Glutamatergic neuron (in vitro differentiated cells): ENCODE data around the gene PACSIN1. TPM values are rescaled to one million over a fixed set of nuclear protein-coding genes. Genes with fewer than 3 reads are reported as not detected.

ENCODE experiments used
- DNase-seq: peaks from one replicate; pipeline ENCODE4 v3.0.0; 2022
- H3K27ac Mint-ChIP-seq: one replicate; pipeline ENCODE4 v1.8.0; 2020; ENCODE audit warnings: mild to moderate bottlenecking, mixed read lengths, inconsistent platforms; ENCODE audit not compliant: unreplicated experiment
- H3K27me3 Mint-ChIP-seq: one replicate; pipeline ENCODE4 v1.8.0; 2020; ENCODE audit warnings: mild to moderate bottlenecking, moderate library complexity, mixed read lengths, inconsistent platforms; ENCODE audit not compliant: unreplicated experiment
- H3K36me3 Mint-ChIP-seq: one replicate; pipeline ENCODE4 v1.8.0; 2020; ENCODE audit warnings: mild to moderate bottlenecking, mixed read lengths, inconsistent platforms; ENCODE audit not compliant: unreplicated experiment
- H3K4me1 Mint-ChIP-seq: one replicate; pipeline ENCODE4 v1.8.0; 2020; ENCODE audit warnings: mild to moderate bottlenecking, low read depth, mixed read lengths, inconsistent platforms; ENCODE audit not compliant: unreplicated experiment
- H3K4me3 Mint-ChIP-seq: one replicate; pipeline ENCODE4 v1.8.0; 2020; ENCODE audit warnings: mild to moderate bottlenecking, mixed read lengths, inconsistent platforms; ENCODE audit not compliant: unreplicated experiment
- H3K9me3 Mint-ChIP-seq: one replicate; pipeline ENCODE4 v1.8.0; 2020; ENCODE audit warnings: mild to moderate bottlenecking, moderate library complexity, mixed read lengths, inconsistent platforms; ENCODE audit not compliant: unreplicated experiment
- total RNA-seq: library from RNA; stranded (reverse); fragmentation: NEBNext Ultra II Directional; extraction: Animal tissue kit (Norgen Biotek cat#: 25700); gene quantifications from one replicate; pipeline ENCODE4 v1.2.1, GENCODE V29; 2021; ENCODE audit not compliant: unreplicated experiment
- TF ChIP-seq, protein P1 (sequence below): fragments of 200-600 bp; sonication (generic); IDR thresholded peaks from one replicate; pipeline ENCODE4 v1.5.0; 2021; ENCODE audit not compliant: partially characterized antibody, unreplicated experiment

Gene PACSIN1
- total RNA-seq, 1 donor from 2014 or later = 0.47 TPM

DNA sequence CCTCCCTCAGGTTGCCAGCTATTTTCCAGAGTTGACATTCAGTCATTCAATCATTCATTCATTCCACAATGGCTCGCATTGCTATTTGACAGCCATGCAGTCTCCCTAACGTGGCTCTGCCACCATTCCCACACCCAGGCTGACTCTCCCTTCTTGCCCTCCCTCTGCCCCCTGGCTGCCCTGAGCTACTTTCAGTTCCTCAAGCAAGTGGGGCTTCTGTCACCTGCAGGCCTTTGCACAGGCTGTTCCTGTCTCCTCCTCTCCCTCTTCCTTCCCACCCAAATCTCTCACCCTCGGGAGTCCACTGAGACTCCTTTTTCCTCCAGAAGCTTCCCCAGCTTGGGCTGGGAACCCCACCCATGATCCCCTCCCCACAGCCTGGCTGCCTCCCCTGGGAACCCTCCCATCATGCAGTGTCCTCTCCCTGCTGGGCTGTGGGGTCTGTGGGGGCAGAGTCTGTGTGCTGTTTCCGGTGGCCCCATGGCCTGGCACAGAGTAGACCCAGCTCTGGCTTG lies 2.6 kb downstream of the PACSIN1 start:
- no peaks in the 10 kb centered on the region for H3K36me3 Mint-ChIP-seq

DNA sequence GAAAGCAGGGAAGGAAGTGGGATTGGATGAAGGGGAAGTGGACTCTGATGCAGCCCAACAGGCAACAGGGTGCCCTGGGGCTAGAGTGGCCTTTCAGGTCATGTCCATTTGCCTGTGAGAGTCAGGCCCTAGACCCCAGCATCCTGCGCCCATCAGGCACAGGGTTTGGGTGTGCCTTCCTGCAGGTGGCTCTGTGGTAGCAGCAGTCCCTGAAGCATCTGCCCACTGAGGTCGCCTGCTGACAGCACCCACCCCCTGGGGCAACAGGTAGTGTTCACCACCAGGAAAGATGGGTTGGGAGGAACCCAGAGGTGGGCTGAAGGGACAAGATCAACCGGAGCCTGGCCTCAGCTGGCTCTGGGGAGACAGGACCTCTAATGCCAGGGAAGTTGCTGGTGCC lies 3.6 kb downstream of the PACSIN1 start:
- no peak overlapping the region for H3K27ac Mint-ChIP-seq
- TF ChIP-seq, protein P1, sequence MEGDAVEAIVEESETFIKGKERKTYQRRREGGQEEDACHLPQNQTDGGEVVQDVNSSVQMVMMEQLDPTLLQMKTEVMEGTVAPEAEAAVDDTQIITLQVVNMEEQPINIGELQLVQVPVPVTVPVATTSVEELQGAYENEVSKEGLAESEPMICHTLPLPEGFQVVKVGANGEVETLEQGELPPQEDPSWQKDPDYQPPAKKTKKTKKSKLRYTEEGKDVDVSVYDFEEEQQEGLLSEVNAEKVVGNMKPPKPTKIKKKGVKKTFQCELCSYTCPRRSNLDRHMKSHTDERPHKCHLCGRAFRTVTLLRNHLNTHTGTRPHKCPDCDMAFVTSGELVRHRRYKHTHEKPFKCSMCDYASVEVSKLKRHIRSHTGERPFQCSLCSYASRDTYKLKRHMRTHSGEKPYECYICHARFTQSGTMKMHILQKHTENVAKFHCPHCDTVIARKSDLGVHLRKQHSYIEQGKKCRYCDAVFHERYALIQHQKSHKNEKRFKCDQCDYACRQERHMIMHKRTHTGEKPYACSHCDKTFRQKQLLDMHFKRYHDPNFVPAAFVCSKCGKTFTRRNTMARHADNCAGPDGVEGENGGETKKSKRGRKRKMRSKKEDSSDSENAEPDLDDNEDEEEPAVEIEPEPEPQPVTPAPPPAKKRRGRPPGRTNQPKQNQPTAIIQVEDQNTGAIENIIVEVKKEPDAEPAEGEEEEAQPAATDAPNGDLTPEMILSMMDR = no peak
- no peaks in the 10 kb centered on the region for H3K9me3 Mint-ChIP-seq
- H3K36me3 Mint-ChIP-seq = no peaks in the 10 kb centered on the region
- no peak for DNase-seq
- H3K4me3 Mint-ChIP-seq = no peak overlapping the region
- no peaks in the 10 kb centered on the region for H3K4me1 Mint-ChIP-seq
- H3K27me3 Mint-ChIP-seq = peaks cover 8% of the 10 kb centered on the region

More for the DNA sequence above, 2.6 kb downstream of the PACSIN1 start:
- Mint-ChIP-seq H3K4me3 (no peak overlapping the region), H3K4me1 (no peaks in the 10 kb centered on the region), H3K27me3 (peaks cover 10% of the 10 kb centered on the region), H3K9me3 (no peaks in the 10 kb centered on the region), H3K27ac (no peak overlapping the region)
- TF ChIP-seq, protein P1 = no peak
- no peak for DNase-seq

DNA sequence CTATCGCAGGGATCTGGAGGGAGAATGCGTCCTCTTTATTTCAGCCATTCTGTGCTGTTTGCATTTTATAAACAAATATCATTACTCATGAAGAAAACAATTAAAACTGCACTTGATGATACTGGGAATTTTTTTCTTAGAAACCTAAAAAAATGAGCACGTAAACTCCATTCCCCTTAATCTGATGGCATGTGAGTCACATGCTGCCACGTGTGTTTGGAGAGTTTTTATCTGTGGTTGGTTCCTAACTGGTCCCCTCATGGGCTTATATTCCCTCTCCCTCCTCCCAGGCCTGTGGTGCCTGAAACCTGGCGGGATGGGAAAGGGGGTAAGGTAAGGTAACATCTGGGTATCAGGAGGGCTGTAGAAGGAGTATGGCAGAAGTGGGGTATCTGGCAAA lies 6.5 kb downstream of the PACSIN1 start:
- Mint-ChIP-seq H3K9me3 (no peaks in the 10 kb centered on the region), H3K27ac (no peak overlapping the region), H3K36me3 (no peaks in the 10 kb centered on the region), H3K27me3 (peaks cover 1% of the 10 kb centered on the region), H3K4me1 (no peaks in the 10 kb centered on the region), H3K4me3 (no peak overlapping the region)
- no peak for DNase-seq
- TF ChIP-seq, protein P1 = no peak

DNA sequence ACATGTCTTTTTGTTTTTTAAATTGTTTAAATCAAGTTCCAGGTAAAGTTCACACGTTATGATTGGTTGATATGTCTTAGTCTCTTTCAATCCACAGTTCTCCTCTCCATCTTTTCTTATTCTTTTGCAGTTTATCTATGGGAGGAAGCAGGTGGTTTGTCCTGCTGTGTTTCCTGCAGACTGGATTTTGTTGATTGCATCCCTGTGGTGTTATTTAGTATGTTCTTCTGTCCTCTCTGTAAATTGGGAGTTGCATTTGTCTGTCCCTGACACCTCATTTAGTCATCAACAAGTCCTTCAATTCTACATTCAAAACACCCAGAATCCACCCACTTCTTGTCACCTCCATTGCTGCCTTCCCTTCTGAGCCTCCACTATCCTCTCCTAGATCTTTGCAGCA lies 8.1 kb downstream of the PACSIN1 start:
- Mint-ChIP-seq H3K4me1 (no peaks in the 10 kb centered on the region), H3K9me3 (no peaks in the 10 kb centered on the region), H3K27ac (no peak overlapping the region), H3K36me3 (no peaks in the 10 kb centered on the region), H3K4me3 (no peak overlapping the region), H3K27me3 (peaks cover 1% of the 10 kb centered on the region)
- TF ChIP-seq, protein P1 = no peak
- no peak for DNase-seq

DNA sequence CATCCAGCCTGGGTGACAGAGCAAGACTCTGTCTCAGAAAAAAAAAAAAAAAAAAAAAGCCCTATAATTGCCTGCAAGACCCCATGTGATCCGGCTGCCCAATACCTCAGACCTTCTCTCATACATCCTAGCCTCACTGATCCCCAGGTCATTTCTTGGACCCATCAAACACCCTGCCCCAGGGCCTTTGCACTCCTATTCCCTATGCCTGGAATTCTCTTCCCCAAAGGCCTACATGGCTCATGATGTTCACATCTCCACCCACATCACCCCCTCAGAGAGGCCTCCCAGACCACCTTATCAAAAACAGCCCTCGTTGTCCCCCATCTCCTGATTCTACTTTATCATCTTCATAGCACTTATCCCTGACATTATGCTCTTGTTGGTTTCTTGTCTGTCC lies 8.9 kb downstream of the PACSIN1 start:
- Mint-ChIP-seq H3K9me3 (no peaks in the 10 kb centered on the region), H3K36me3 (no peaks in the 10 kb centered on the region), H3K4me3 (no peak overlapping the region), H3K27me3 (peaks cover 1% of the 10 kb centered on the region), H3K4me1 (no peaks in the 10 kb centered on the region), H3K27ac (no peak overlapping the region)
- TF ChIP-seq, protein P1 = no peak
- no peak for DNase-seq
